Iris pigment epithelial cell (primary cell): Measurements from ENCODE around the gene ERICH6B.

Experiments
- DNase-seq: peaks from one replicate; pipeline ENCODE4 v3.0.0-alpha.2; 2011; ENCODE audit warnings: low read depth

Gene ERICH6B

GRCh38 chr13:45500492-45501174 lies 114.9 kb downstream of the ERICH6B start:
- peak; percentile 92 for DNase-seq

GRCh38 chr13:45496942-45497341 lies 118.6 kb downstream of the ERICH6B start:
- no peak for DNase-seq

DNA sequence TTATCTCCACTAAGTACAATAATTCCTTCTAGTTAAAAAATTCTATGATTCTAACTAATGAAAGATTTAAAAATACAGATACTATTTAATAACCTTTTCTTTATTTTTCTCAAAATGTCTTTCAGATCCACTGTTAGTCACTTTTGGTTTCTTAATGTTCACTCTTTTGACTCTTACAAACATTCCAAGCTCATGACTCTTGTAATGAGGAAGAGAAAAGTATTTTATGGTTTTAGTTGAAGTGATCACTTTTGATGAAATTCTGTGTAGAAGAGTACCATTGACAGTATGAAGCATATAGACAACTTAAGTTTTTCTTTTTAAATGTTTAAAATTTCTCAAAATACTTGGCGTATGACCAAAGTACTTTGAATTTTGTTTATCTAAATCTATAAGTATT lies 123.0 kb downstream of the ERICH6B start:
- peak; percentile 76 for DNase-seq
